Liver (tissue), 9 donors: ENCODE data around the gene PROZ. TPM values are rescaled to one million over a fixed set of nuclear protein-coding genes. Genes with fewer than 3 reads are reported as not detected.

Experiments
- DNase-seq: peaks from one replicate; pipeline ENCODE4 v3.0.0-alpha.2; 2017; ENCODE audit warnings: low spot score
- H3K27ac ChIP-seq, 2 donors: one replicate each; pipeline ENCODE4 v1.7.0; 2013; ENCODE audit warnings: inconsistent platforms in 2 of 2, low read length in 2 of 2, control low read depth in 1 of 2, low read depth in 1 of 2, mild to moderate bottlenecking in 1 of 2
- H3K27me3 ChIP-seq, 4 donors: one replicate each; pipeline versions ENCODE4 v1.6.1 to v1.7.0; 2013; ENCODE audit warnings: low read length in 3 of 4, inconsistent platforms in 1 of 4, mild to moderate bottlenecking in 1 of 4, moderate library complexity in 1 of 4; ENCODE audit not compliant: control insufficient read depth in 4 of 4, insufficient read depth in 4 of 4
- H3K36me3 ChIP-seq, 4 donors: one replicate each; pipeline versions ENCODE4 v1.6.1 to v1.7.0; 2013; ENCODE audit warnings: low read length in 3 of 4, mild to moderate bottlenecking in 3 of 4, low read depth in 1 of 4, moderate library complexity in 1 of 4; ENCODE audit not compliant: control insufficient read depth in 4 of 4, insufficient read depth in 3 of 4
- H3K4me1 ChIP-seq, 4 donors: one replicate each; pipeline versions ENCODE4 v1.6.1 to v1.7.0; 2013; ENCODE audit warnings: low read length in 3 of 4, mild to moderate bottlenecking in 3 of 4, moderate library complexity in 1 of 4; ENCODE audit not compliant: control insufficient read depth in 4 of 4, insufficient read depth in 4 of 4
- H3K4me3 ChIP-seq, 3 donors: one replicate each; pipeline versions ENCODE4 v1.6.1 to v1.7.0; 2013; ENCODE audit warnings: low read length in 3 of 3, control low read depth in 1 of 3, low read depth in 1 of 3, mild to moderate bottlenecking in 1 of 3
- H3K9ac ChIP-seq, 2 donors: one replicate each; pipeline ENCODE4 v1.7.0; 2013; ENCODE audit warnings: low read length in 2 of 2, mild to moderate bottlenecking in 2 of 2, moderate library complexity in 2 of 2, control low read depth in 1 of 2, low read depth in 1 of 2
- H3K9me3 ChIP-seq, 4 donors: one replicate each; pipeline versions ENCODE4 v1.6.1 to v1.7.0; 2013; ENCODE audit warnings: low read length in 3 of 4; ENCODE audit not compliant: control insufficient read depth in 4 of 4
- ATF3 ChIP-seq: IDR thresholded peaks from 2 replicates; pipeline ENCODE4 v1.6.1; 2016; ENCODE audit warnings: antibody characterized with exemption
- CTCF ChIP-seq: fragments of 150-350 bp; IDR thresholded peaks from 2 replicates; pipeline ENCODE4 v1.5.1; 2017; ENCODE audit warnings: improper control_type of control experiment, low read depth, low read length; ENCODE audit not compliant: missing input control
- EGR1 ChIP-seq, 2 donors: IDR thresholded peaks; 2 replicates each; pipeline ENCODE4 v1.6.1; 2016 to 2018; ENCODE audit warnings: antibody characterized with exemption in 2 of 2, low read depth in 2 of 2
- FOXA2 ChIP-seq: IDR thresholded peaks from 2 replicates; pipeline ENCODE4 v1.6.1; 2016; ENCODE audit warnings: antibody characterized with exemption
- GABPA ChIP-seq, 2 donors: IDR thresholded peaks in 1 of 2; conservative IDR thresholded peaks in 1 of 2; 2 replicates each; pipeline ENCODE4 v1.6.1; 2016; ENCODE audit warnings: antibody characterized with exemption in 2 of 2, mild to moderate bottlenecking in 1 of 2, moderate library complexity in 1 of 2
- HNF4A ChIP-seq, 2 donors: conservative IDR thresholded peaks; 2 replicates each; pipeline ENCODE4 v1.6.1; 2016; ENCODE audit warnings: antibody characterized with exemption in 2 of 2, mild to moderate bottlenecking in 2 of 2
- HNF4G ChIP-seq: IDR thresholded peaks from 2 replicates; pipeline ENCODE4 v1.6.1; 2016; ENCODE audit warnings: antibody characterized with exemption
- JUND ChIP-seq, 2 donors: IDR thresholded peaks; 2 replicates each; pipeline ENCODE4 v1.6.1; 2016; ENCODE audit warnings: antibody characterized with exemption in 2 of 2
- MAX ChIP-seq: IDR thresholded peaks from 2 replicates; pipeline ENCODE4 v1.6.1; 2016; ENCODE audit warnings: antibody characterized with exemption
- NR2F2 ChIP-seq: IDR thresholded peaks from 2 replicates; pipeline ENCODE4 v1.6.1; 2016; ENCODE audit warnings: antibody characterized with exemption
- RAD21 ChIP-seq, 2 donors: IDR thresholded peaks; 2 replicates each; pipeline ENCODE4 v1.6.1; 2016; ENCODE audit warnings: antibody characterized with exemption in 2 of 2, mild to moderate bottlenecking in 2 of 2
- RXRA ChIP-seq, 2 donors: IDR thresholded peaks; 2 replicates each; pipeline ENCODE4 v1.6.1; 2017 to 2018; ENCODE audit warnings: antibody characterized with exemption in 2 of 2, mild to moderate bottlenecking in 1 of 2
- SP1 ChIP-seq: IDR thresholded peaks from 2 replicates; pipeline ENCODE4 v1.6.1; 2018; ENCODE audit warnings: antibody characterized with exemption, mild to moderate bottlenecking
- YY1 ChIP-seq: IDR thresholded peaks from 2 replicates; pipeline ENCODE4 v1.6.1; 2016; ENCODE audit warnings: antibody characterized with exemption, mild to moderate bottlenecking
- WGBS: extraction: QIAGEN DNeasy Blood & Tissue Kit; methylation state at CpG from one replicate; pipeline ENCODE4 v1.1.7; 2013; 5-methylcytosine and 5-hydroxymethylcytosine counted together
- polyA plus RNA-seq, 2 donors: library from polyadenylated mRNA; stranded (reverse) in 1 of 2; unstranded in 1 of 2; fragments of 200-250 nt in 1 of 2; fragments of >200 nt in 1 of 2; fragmentation: Nextera tagmentation in 1 of 2; extraction: Ambion mirVana in 1 of 2; gene quantifications; one replicate each; pipeline versions ENCODE4 v1.2.1 to v1.2.3, GENCODE V29; 2013 to 2015
- total RNA-seq, 2 donors: library from RNA; depleted of rRNA; stranded (reverse); fragments of >200 nt; gene quantifications; one replicate each; pipeline ENCODE4 v1.2.3, GENCODE V29; 2014
- donor health status: healthy.
- donor health status: healthy.
- donor health status: healthy.
- donor health status: healthy.
- donor health status: healthy.

Gene PROZ
- total and polyA plus RNA-seq, 4 donors, result 10.6 to 40.7 (median 30.3) TPM

- 94% methylated on average over 4 of the region's 4 CpGs for WGBS
- no peak overlapping the region for H3K27ac ChIP-seq
These were observed 44.5 kb downstream of the PROZ start for GRCh38 chr13:113202912-113203311.

GRCh38 chr13:113203507-113204377 lies 45.3 kb downstream of the PROZ start:
- 93% methylated on average over 12 of the region's 12 CpGs for WGBS
- no peaks in the 10 kb centered on the region for H3K27me3 ChIP-seq

More at GRCh38 chr13:113202912-113203311, 44.5 kb downstream of the PROZ start:
- H3K4me1 ChIP-seq, result peaks cover 3 to 30% (median 27%) of the 10 kb centered on the region in 4 donors
- peak; percentile 20 for DNase-seq
- H3K36me3 ChIP-seq, result peaks cover 0 to 17% (median 11%) of the 10 kb centered on the region in 4 donors
- no peaks in the 10 kb centered on the region for H3K9me3 ChIP-seq
- H3K9ac ChIP-seq, result no peak overlapping the region
- no peak for TF ChIP-seq CTCF
- TF ChIP-seq YY1, result no peak
- no peak for TF ChIP-seq FOXA2
- no peak overlapping the region for H3K4me3 ChIP-seq
- no peaks in the 10 kb centered on the region for H3K27me3 ChIP-seq

GRCh38 chr13:113204378-113204734 lies 45.9 kb downstream of the PROZ start:
- DNase-seq, result peak; percentile 33
- Histone ChIP-seq H3K9ac (no peak overlapping the region), H3K4me3 (no peak overlapping the region), H3K4me1 (peaks cover 3 to 30% (median 28%) of the 10 kb centered on the region in 4 donors), H3K9me3 (no peaks in the 10 kb centered on the region), H3K27me3 (no peaks in the 10 kb centered on the region), H3K27ac (no peak overlapping the region), H3K36me3 (peaks cover 0 to 7% (median 3%) of the 10 kb centered on the region in 4 donors)
- TF ChIP-seq JUND (IDR thresholded peaks at IDR 0.05), result no peak
- TF ChIP-seq RXRA (IDR thresholded peaks at IDR 0.05), result no peak
- TF ChIP-seq YY1, result no peak
- TF ChIP-seq HNF4G, result no peak
- TF ChIP-seq HNF4A (conservative IDR thresholded peaks at IDR 0.05), result no peak
- no peak for TF ChIP-seq EGR1 (IDR thresholded peaks at IDR 0.05; ENCODE audit: low read depth in 2 of 2)
- no peak for TF ChIP-seq ATF3
- no peak for TF ChIP-seq SP1
- no peak for TF ChIP-seq NR2F2
- no peak for TF ChIP-seq MAX
- no peak for TF ChIP-seq GABPA (IDR thresholded peaks at IDR 0.05 in 1 of 2, conservative IDR thresholded peaks at IDR 0.05 in 1 of 2)
- no peak for TF ChIP-seq FOXA2
- no peak for TF ChIP-seq RAD21 (IDR thresholded peaks at IDR 0.05)
- TF ChIP-seq CTCF, result no peak
- 86% methylated on average over 5 of the region's 5 CpGs for WGBS

More at GRCh38 chr13:113203507-113204377, 45.3 kb downstream of the PROZ start:
- H3K27ac ChIP-seq, result no peak overlapping the region
- TF ChIP-seq JUND (IDR thresholded peaks at IDR 0.05) (no peak), RAD21 (IDR thresholded peaks at IDR 0.05) (no peak), HNF4A (conservative IDR thresholded peaks at IDR 0.05) (no peak), FOXA2 (no peak), SP1 (no peak)
- H3K4me3 ChIP-seq, result no peak overlapping the region
- H3K4me1 ChIP-seq, result peaks cover 3 to 30% (median 28%) of the 10 kb centered on the region in 4 donors
- no peaks in the 10 kb centered on the region for H3K9me3 ChIP-seq
- no peak overlapping the region for H3K9ac ChIP-seq
- H3K36me3 ChIP-seq, result peaks cover 0 to 13% (median 7%) of the 10 kb centered on the region in 4 donors
- DNase-seq, result peak; percentile 27
